ENCODE measurements around the gene IL12RB2. TPM values are rescaled to one million over a fixed set of nuclear protein-coding genes. Genes with fewer than 3 reads are reported as not detected.

IL12RB2 gene
- total RNA-seq, 1 donor from 2014 or later = 1.3 TPM

DNA sequence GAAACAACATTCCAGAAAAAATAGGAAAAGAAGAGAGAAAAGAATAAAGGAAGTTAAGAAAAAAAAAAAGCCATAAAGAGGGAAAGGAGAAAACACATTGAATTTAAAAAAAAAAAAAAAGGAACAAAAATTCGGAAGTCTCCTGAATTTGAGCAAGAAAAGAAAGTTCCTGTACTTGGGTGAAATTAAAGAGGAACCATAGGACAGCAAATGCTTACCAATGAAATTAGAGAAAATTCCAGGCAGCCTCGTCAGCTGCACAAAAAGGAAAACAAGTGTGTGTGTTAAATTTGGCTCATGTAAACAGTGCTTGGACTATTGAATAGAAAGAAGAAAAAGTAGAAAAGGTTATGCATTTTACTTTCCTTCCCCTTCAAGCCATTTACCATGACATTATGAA, 4.9 kb downstream of the IL12RB2 start:
- no peak for ATAC-seq
- Histone ChIP-seq H3K4me1 (peaks cover 7% of the 10 kb centered on the region), H3K27ac (no peak overlapping the region), H3K9me3 (no peaks in the 10 kb centered on the region), H3K27me3 (ENCODE audit: low read depth) (peaks cover 14% of the 10 kb centered on the region), H3K4me3 (no peak overlapping the region), H3K36me3 (no peaks in the 10 kb centered on the region)
- DNase-seq = no peak
- intact Hi-C loops (cut with DNase I) = no loop called here
- TF ChIP-seq CTCF (IDR thresholded peaks at IDR 0.05) = no peak

DNA sequence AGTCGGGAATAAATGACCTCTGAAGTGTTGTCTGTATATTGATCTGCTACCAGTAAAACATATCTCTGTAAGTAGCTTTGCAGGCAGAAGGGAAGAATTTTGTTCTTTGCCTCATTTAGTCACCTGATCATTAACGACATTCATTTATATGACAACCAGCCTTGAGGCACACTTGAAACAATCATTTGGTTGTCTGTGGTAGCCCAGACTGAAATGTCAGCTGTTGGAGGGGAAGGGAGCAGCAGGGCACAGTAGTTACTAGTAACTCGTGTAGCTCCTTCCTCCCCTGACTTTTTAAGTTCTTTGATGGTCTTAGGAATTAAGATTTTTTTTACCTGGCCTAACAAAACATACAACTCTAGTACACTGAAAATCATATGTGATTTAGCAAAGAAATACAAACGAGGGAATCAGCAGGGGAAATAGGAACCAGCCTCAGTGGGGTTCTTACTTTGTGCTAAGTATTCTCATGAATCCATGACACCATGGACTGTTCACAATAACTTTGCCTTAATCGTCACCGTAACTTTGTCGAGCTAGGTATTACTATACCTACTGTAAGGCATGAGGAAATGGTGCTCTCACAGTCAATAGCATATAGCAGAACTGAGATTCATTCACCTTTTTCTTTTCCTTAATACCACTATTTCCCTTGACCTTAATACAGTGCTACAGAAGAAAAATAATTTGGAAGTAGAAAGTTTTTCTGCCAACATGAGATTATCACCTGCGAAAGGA, 6.4 kb downstream of the IL12RB2 start:
- Histone ChIP-seq H3K4me3 (no peak overlapping the region), H3K36me3 (no peaks in the 10 kb centered on the region), H3K4me1 (no peaks in the 10 kb centered on the region), H3K9me3 (no peaks in the 10 kb centered on the region), H3K27me3 (ENCODE audit: low read depth) (no peaks in the 10 kb centered on the region), H3K27ac (no peak overlapping the region)
- intact Hi-C loops (cut with DNase I) = no loop called here
- DNase-seq = no peak
- no peak for TF ChIP-seq CTCF (IDR thresholded peaks at IDR 0.05)
- no peak for ATAC-seq

DNA sequence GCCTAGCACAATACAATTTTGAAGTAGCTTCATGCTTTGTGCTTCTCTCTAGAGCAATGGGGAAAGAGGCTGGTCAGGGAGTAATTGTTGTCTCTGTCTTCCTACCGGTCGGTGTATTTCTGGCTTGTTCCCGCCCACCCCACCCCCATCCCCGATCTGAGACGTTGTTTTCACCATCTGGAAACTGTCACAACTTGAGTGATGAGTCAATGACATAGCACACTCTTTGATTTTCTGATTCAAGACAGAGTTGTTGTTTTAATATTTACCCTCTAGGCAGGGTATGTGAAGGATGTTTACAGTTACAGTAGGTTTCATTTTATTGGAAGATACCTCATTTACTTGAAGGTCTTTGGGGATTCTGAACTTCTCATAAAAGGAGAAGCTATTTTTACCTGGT, 7.0 kb downstream of the IL12RB2 start:
- no peaks in the 10 kb centered on the region for H3K36me3 ChIP-seq
- intact Hi-C loops (cut with DNase I) = no loop called here
- no peaks in the 10 kb centered on the region for H3K27me3 ChIP-seq (ENCODE audit: low read depth)
- DNase-seq = no peak
- H3K27ac ChIP-seq = no peak overlapping the region
- no peak overlapping the region for H3K4me3 ChIP-seq
- H3K9me3 ChIP-seq = no peaks in the 10 kb centered on the region
- no peak for TF ChIP-seq CTCF (IDR thresholded peaks at IDR 0.05)
- no peaks in the 10 kb centered on the region for H3K4me1 ChIP-seq
- no peak for ATAC-seq

DNA sequence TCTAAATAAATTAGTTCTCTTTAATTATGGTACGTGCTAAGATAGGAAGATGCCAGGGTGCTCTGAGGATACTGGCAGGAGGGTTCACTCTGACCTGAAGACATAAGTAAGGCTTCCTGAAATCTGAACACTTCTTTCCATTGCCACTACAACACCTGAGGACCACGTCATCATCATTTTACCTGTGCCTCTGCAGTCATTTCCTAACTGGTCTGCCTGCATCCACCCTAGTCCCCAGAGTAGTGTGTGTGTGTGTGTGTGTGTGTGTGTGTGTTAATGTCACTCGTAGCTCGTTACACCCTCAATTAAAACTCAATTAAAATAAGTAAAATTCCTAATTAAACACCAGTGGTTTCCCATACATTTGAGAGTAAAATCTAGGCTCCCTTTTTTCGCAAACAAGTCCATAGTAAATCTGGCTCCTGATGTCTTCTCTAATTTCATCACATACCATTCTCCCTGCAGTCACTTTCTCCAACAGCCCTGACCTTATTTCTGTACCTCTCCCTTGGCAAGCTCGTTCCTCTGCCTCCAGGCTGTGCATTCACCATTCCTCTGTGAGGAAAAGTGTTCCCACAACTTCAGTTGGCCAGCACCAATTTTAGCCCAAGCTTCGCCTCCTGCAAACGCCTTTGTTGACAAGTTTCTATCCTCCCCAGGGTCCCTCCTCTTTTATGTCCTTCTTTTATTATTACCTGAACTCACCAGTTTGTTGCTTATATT, 8.7 kb downstream of the IL12RB2 start:
- Histone ChIP-seq H3K27me3 (ENCODE audit: low read depth) (no peaks in the 10 kb centered on the region), H3K4me3 (no peak overlapping the region), H3K36me3 (no peaks in the 10 kb centered on the region), H3K27ac (no peak overlapping the region), H3K9me3 (no peaks in the 10 kb centered on the region), H3K4me1 (no peaks in the 10 kb centered on the region)
- intact Hi-C loops (cut with DNase I) = no loop called here
- no peak for TF ChIP-seq CTCF (IDR thresholded peaks at IDR 0.05)
- DNase-seq = no peak
- ATAC-seq = no peak

GRCh38 chr1:67316918-67317317, 9.2 kb downstream of the IL12RB2 start:
- intact Hi-C loops (cut with DNase I) = no loop called here
- no peaks in the 10 kb centered on the region for H3K4me1 ChIP-seq
- no peaks in the 10 kb centered on the region for H3K27me3 ChIP-seq (ENCODE audit: low read depth)
- ATAC-seq (no peak), DNase-seq (no peak)
- no peak overlapping the region for H3K27ac ChIP-seq
- no peak for TF ChIP-seq CTCF (IDR thresholded peaks at IDR 0.05)
- no peaks in the 10 kb centered on the region for H3K9me3 ChIP-seq
- no peaks in the 10 kb centered on the region for H3K36me3 ChIP-seq
- H3K4me3 ChIP-seq = no peak overlapping the region
